Smooth muscle cell (in vitro differentiated cells): ENCODE measurements around the gene TMEM184C. TPM values are rescaled to one million over a fixed set of nuclear protein-coding genes. Genes with fewer than 3 reads are reported as not detected.

Experiments
- DNase-seq: peaks from one replicate; lab custom pipeline; 2025; ENCODE audit not compliant: unreplicated experiment; lab: John Stamatoyannopoulos, UW
- H2AFZ ChIP-seq: fragments of 200-600 bp; sonication (generic); 2 replicates; pipeline ENCODE4 v1.6.0; 2016; ENCODE audit warnings: antibody characterized with exemption, low read depth, mild to moderate bottlenecking
- H3F3A ChIP-seq: fragments of 200-600 bp; sonication (generic); 2 replicates; pipeline ENCODE4 v1.6.0; 2017; ENCODE audit warnings: antibody characterized with exemption, low read depth
- H3K27ac ChIP-seq: fragments of 200-600 bp; sonication (generic); 2 replicates; pipeline ENCODE4 v1.5.1; 2016; ENCODE audit warnings: low read depth, mild to moderate bottlenecking
- H3K27me3 ChIP-seq: fragments of 200-600 bp; sonication (generic); 2 replicates; pipeline ENCODE4 v1.6.1; 2016; ENCODE audit warnings: low read depth, mild to moderate bottlenecking
- H3K36me3 ChIP-seq: fragments of 200-600 bp; sonication (generic); 2 replicates; pipeline ENCODE4 v1.5.1; 2016; ENCODE audit warnings: low read depth
- H3K4me1 ChIP-seq: fragments of 200-600 bp; sonication (generic); 2 replicates; pipeline ENCODE4 v1.5.1; 2016; ENCODE audit warnings: low read depth
- H3K4me2 ChIP-seq: fragments of 200-600 bp; sonication (generic); 2 replicates; pipeline ENCODE4 v1.6.0; 2016; ENCODE audit warnings: mild to moderate bottlenecking
- H3K4me3 ChIP-seq: fragments of 200-600 bp; sonication (generic); 2 replicates; pipeline ENCODE4 v1.5.1; 2016; ENCODE audit warnings: mild to moderate bottlenecking
- H3K79me2 ChIP-seq: fragments of 200-600 bp; sonication (generic); 2 replicates; pipeline ENCODE4 v1.6.0; 2016; ENCODE audit warnings: low read depth, mild to moderate bottlenecking
- H3K9ac ChIP-seq: fragments of 200-600 bp; sonication (generic); 2 replicates; pipeline ENCODE4 v1.6.0; 2016; ENCODE audit warnings: low read depth
- H3K9me3 ChIP-seq: fragments of 200-600 bp; sonication (generic); replicated peaks from 2 replicates; pipeline ENCODE4 v1.5.1; 2016; ENCODE audit warnings: low read depth
- H4K20me1 ChIP-seq: fragments of 200-600 bp; sonication (generic); 2 replicates; pipeline ENCODE4 v1.6.0; 2016; ENCODE audit warnings: low read depth
- WGBS: methylation state at CpG from one replicate; pipeline ENCODE4 v1.1.7; 2016; ENCODE audit warnings: low lambda C conversion rate; 5-methylcytosine and 5-hydroxymethylcytosine counted together
- polyA plus RNA-seq: library from polyadenylated mRNA; unstranded; fragments of >200 nt; fragmentation: Nextera tagmentation; extraction: Ambion mirVana; gene quantifications from 2 replicates; pipeline ENCODE4 v1.2.1, GENCODE V29; 2016
- total RNA-seq: library from RNA; depleted of rRNA; stranded (reverse); fragments of >200 nt; gene quantifications from 2 replicates; pipeline ENCODE4 v1.2.3, GENCODE V29; 2014
- TF ChIP-seq, protein P1 (sequence below): fragments of 200-600 bp; sonication (generic); IDR thresholded peaks from 2 replicates; pipeline ENCODE4 v1.5.1; 2017; ENCODE audit warnings: borderline replicate concordance, mild to moderate bottlenecking, antibody characterized with exemption; ENCODE audit not compliant: insufficient read depth, poor library complexity, severe bottlenecking

The TMEM184C gene
- total and polyA plus RNA-seq, 2 experiments from 2014 or later = 21.6 to 33.2 TPM

DNA sequence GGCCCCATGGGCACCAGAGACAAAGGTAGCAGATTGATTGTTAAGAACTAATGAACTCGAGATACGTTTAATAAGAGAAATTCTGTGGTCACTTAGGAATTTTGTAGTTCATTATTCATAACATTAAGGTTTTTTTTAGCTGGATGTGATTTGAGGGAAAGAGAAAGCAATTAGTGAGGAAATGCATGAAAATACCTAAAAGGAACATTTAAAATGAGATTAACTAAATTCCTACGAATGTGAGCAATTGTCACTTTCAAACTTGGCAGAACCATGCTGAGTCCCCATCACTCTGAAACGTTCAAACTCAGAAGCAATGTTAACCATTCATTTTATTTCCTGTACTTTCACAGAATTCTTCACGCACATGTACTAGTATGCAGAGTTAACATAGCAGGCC is 60.9 kb downstream of the TMEM184C start:
- no peaks in the 10 kb centered on the region for H4K20me1 ChIP-seq
- peaks cover 24% of the 10 kb centered on the region for H3K79me2 ChIP-seq
- no peak overlapping the region for H3K27ac ChIP-seq
- no peaks in the 10 kb centered on the region for H3K27me3 ChIP-seq
- WGBS = 87% methylated on average over 5 of the region's 5 CpGs
- no peak overlapping the region for H3K4me2 ChIP-seq
- no peak overlapping the region for H3K4me3 ChIP-seq
- H3K36me3 ChIP-seq = no peaks in the 10 kb centered on the region
- H3K4me1 ChIP-seq = peaks cover 7% of the 10 kb centered on the region
- no peaks in the 10 kb centered on the region for H3F3A ChIP-seq
- TF ChIP-seq, protein P1, sequence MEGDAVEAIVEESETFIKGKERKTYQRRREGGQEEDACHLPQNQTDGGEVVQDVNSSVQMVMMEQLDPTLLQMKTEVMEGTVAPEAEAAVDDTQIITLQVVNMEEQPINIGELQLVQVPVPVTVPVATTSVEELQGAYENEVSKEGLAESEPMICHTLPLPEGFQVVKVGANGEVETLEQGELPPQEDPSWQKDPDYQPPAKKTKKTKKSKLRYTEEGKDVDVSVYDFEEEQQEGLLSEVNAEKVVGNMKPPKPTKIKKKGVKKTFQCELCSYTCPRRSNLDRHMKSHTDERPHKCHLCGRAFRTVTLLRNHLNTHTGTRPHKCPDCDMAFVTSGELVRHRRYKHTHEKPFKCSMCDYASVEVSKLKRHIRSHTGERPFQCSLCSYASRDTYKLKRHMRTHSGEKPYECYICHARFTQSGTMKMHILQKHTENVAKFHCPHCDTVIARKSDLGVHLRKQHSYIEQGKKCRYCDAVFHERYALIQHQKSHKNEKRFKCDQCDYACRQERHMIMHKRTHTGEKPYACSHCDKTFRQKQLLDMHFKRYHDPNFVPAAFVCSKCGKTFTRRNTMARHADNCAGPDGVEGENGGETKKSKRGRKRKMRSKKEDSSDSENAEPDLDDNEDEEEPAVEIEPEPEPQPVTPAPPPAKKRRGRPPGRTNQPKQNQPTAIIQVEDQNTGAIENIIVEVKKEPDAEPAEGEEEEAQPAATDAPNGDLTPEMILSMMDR = no peak
- no peak for DNase-seq
- no peak overlapping the region for H3K9ac ChIP-seq
- H2AFZ ChIP-seq = no peak overlapping the region
- no peaks in the 10 kb centered on the region for H3K9me3 ChIP-seq

DNA sequence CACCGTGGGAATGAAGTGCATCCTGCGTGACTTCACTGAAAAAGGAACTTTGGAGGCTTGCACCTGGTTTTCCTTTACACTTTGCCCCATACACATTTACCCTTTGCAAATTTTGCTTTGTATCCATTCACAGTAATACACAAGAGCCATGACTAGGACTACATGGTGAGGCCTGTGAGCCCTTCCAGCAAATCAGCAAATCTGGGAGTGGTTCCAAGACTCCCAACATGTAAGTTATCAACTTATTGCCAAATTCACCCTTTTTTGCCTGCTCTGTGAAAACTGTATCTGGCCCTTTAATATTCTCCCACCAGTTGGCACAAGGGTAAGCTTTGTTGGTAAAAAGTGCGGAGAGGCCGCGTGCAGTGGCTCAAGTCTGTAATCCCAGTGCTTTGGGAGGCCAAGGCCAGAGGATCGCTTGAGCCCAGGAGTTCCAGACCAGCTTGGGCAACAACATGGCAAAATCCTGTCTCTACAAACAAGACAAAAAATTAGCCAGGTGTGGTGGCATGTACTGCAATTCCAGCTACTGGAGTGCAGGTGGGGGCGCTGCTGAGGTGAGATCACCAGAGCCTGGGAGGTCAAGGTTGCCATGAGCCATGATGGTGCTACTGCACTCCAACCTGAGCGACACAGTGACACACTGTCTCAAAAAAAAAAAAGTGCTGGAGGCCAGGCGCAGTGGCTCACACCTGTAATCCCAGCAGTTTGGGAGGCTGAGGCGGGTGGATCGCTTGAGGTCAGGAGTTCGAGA is 61.8 kb downstream of the TMEM184C start:
- Histone ChIP-seq H3K4me2 (no peak overlapping the region), H3K36me3 (no peaks in the 10 kb centered on the region), H3F3A (no peaks in the 10 kb centered on the region), H4K20me1 (no peaks in the 10 kb centered on the region), H3K9ac (no peak overlapping the region), H3K27ac (no peak overlapping the region), H3K27me3 (no peaks in the 10 kb centered on the region), H3K9me3 (no peaks in the 10 kb centered on the region), H3K4me3 (no peak overlapping the region), H3K4me1 (peaks cover 9% of the 10 kb centered on the region), H3K79me2 (peaks cover 29% of the 10 kb centered on the region), H2AFZ (no peak overlapping the region)
- no peak for DNase-seq
- 94% methylated on average over 12 of the region's 12 CpGs for WGBS
- TF ChIP-seq, protein P1 = no peak

DNA sequence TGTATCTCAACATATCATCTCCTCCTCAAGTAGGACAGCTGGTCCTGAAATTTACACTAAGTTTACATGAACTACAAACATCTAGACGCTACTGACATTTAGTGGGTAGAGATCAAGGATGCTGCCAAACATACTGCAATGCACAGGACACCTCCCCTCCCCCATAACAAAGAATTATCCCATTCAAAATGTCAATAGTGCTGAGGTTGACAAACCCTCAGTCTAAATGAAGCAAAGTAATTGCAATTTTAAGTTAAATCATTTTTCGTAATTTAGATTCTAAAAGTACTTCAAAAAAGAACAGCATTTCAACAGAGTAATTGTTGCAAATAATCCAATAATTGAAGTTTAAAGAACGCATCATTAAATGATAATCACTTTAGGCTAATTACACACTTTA is 65.6 kb downstream of the TMEM184C start:
- Histone ChIP-seq H3K27ac (no peak overlapping the region), H3K4me3 (peak overlapping the region; percentile 77), H3K79me2 (peaks cover 29% of the 10 kb centered on the region)

More for the DNA sequence above, 65.6 kb downstream of the TMEM184C start:
- Histone ChIP-seq H3K27me3 (no peaks in the 10 kb centered on the region), H4K20me1 (no peaks in the 10 kb centered on the region), H3K9me3 (no peaks in the 10 kb centered on the region), H3K36me3 (no peaks in the 10 kb centered on the region), H3F3A (no peaks in the 10 kb centered on the region), H2AFZ (peak overlapping the region; percentile 95), H3K4me1 (peaks cover 15% of the 10 kb centered on the region), H3K4me2 (peak overlapping the region; percentile 85), H3K9ac (peak overlapping the region; percentile 92)
- TF ChIP-seq, protein P1 = no peak
- no peak for DNase-seq
- WGBS = 77% methylated on average over 3 of the region's 3 CpGs
